GM18870 (cell line): Measurements from ENCODE around the gene FIBCD1.
"Not testable (repeated sequence)": the region's sequence is repeated elsewhere in the genome, so short reads cannot be mapped to it uniquely, and the experiment has no call there.

ENCODE experiments used
- ATAC-seq: cut with Tn5 transposase; IDR thresholded peaks from one replicate; pipeline ENCODE4 v1.9.1; 2021; ENCODE audit warnings: moderate library complexity; ENCODE audit not compliant: unreplicated experiment

Gene FIBCD1

GRCh38 chr9:130910670-130911069, 28.4 kb downstream of the FIBCD1 start:
- not testable (repeated sequence) for ATAC-seq

GRCh38 chr9:130910041-130910440, 29.0 kb downstream of the FIBCD1 start:
- not testable (repeated sequence) for ATAC-seq

GRCh38 chr9:130908878-130909355, 30.1 kb downstream of the FIBCD1 start:
- ATAC-seq = no peak

- ATAC-seq = no peak
Observed at GRCh38 chr9:130908146-130908877, 30.7 kb downstream of the FIBCD1 start.

- ATAC-seq = no peak
Observed at GRCh38 chr9:130906735-130907416, 32.2 kb downstream of the FIBCD1 start.

- ATAC-seq = no peak
Observed at GRCh38 chr9:130905902-130906734, 32.9 kb downstream of the FIBCD1 start.

GRCh38 chr9:130905125-130905901, 33.7 kb downstream of the FIBCD1 start:
- ATAC-seq = no peak

- ATAC-seq = no peak
Observed at GRCh38 chr9:130904070-130905044, 34.7 kb downstream of the FIBCD1 start.

- ATAC-seq = no peak
Observed at GRCh38 chr9:130903194-130904069, 35.6 kb downstream of the FIBCD1 start.

- ATAC-seq = no peak
Observed at GRCh38 chr9:130902204-130903185, 36.6 kb downstream of the FIBCD1 start.

- ATAC-seq = no peak
Observed at GRCh38 chr9:130901498-130902203, 37.4 kb downstream of the FIBCD1 start.

- ATAC-seq = no peak
Observed at GRCh38 chr9:130900701-130901497, 38.1 kb downstream of the FIBCD1 start.

- no peak for ATAC-seq
Observed at GRCh38 chr9:130899051-130899748, 39.8 kb downstream of the FIBCD1 start.

- no peak for ATAC-seq
Observed at GRCh38 chr9:130898552-130898852, 40.5 kb downstream of the FIBCD1 start.

- ATAC-seq = no peak
Observed at GRCh38 chr9:130897848-130898551, 41.0 kb downstream of the FIBCD1 start.
